Measurements from ENCODE around the gene XRRA1. TPM values are rescaled to one million over a fixed set of nuclear protein-coding genes. Genes with fewer than 3 reads are reported as not detected.

XRRA1 gene
- total and polyA plus RNA-seq, 3 donors from 2014 or later, result 58.4 to 137 (median 74.0) TPM

DNA sequence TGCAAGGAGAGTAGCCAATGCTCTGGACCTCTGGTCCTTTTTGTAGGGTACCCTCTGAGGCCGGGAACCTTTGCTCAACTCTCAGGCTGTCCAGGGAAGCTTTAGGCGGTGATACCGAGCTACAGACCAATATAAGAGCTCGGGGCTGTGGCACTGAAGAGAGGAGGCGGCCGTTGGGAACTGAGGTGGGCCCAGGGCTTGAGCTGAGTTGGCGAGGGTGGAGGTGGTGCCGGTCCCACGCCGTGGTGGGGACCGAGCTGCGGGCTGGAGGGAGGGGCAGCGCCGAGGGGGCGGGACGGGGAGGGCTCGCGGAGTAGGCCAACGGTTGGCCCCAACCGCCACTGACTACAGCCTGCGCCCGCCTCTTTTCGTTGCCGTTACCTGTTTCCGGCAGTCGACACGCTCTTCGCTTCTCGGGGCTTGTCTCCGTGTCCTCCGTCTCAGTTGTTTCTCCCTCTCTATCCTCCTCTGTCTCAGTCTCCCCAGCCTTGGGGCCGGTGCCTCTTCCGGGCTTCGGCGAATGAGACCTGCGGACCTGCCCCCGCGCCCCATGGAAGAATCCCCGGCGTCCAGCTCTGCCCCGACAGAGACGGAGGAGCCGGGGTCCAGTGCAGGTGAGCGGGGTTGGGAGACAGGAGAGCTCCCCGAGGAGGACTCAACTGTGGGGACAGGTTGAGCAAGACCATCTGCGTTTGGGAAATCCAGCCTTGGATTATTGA, 39.8 kb upstream of the XRRA1 start, which contains the start of gene NEU3:
Gene NEU3, plus strand, starts transcription at position 393 of the 719 bp plus-strand sequence. Its CDS starts 128 bp downstream, at position 521.
- intact Hi-C loops (cut with DNase I; ENCODE audit: low total_unique reads), result no loop called here

DNA sequence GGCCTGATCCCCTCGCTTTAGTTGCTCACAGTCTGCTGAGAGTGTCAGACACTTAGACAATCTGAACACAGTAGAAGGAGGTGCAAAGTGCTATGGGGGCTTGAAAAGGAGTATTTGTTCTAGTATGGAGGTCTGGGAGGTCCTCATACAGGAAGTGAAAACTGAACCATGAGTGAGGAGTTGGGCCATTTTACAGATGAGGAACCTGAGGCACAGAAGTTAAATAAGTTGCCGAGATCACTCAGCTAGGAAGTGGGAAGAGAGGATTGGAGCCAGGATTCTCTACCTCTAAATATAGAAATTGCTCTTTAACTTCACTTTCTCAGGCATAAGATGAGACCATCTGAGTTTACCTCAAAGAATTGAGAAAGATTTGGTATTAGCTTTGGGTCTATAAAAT, 35.8 kb upstream of the XRRA1 start:
- TF ChIP-seq, protein P1, sequence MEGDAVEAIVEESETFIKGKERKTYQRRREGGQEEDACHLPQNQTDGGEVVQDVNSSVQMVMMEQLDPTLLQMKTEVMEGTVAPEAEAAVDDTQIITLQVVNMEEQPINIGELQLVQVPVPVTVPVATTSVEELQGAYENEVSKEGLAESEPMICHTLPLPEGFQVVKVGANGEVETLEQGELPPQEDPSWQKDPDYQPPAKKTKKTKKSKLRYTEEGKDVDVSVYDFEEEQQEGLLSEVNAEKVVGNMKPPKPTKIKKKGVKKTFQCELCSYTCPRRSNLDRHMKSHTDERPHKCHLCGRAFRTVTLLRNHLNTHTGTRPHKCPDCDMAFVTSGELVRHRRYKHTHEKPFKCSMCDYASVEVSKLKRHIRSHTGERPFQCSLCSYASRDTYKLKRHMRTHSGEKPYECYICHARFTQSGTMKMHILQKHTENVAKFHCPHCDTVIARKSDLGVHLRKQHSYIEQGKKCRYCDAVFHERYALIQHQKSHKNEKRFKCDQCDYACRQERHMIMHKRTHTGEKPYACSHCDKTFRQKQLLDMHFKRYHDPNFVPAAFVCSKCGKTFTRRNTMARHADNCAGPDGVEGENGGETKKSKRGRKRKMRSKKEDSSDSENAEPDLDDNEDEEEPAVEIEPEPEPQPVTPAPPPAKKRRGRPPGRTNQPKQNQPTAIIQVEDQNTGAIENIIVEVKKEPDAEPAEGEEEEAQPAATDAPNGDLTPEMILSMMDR (IDR thresholded peaks at IDR 0.05), result no peak
- no peak for TF ChIP-seq POLR2A (IDR thresholded peaks at IDR 0.05)
- H3K4me3 ChIP-seq, result no peak overlapping the region
- H3K27me3 ChIP-seq, result no peaks in the 10 kb centered on the region
- WGBS, 2 donors, result 88 to 91% methylated on average over 2 of the region's 2 CpGs
- no peaks in the 10 kb centered on the region for H3K9me3 ChIP-seq
- no peak overlapping the region for H3K27ac ChIP-seq
- H3K36me3 ChIP-seq (ENCODE audit: low read depth, missing control alignments), result no peaks in the 10 kb centered on the region
- intact Hi-C loops (cut with DNase I; ENCODE audit: low total_unique reads), result no loop called here
- DNase-seq, result no peak
- no peaks in the 10 kb centered on the region for H3K4me1 ChIP-seq

More for the DNA sequence above, 39.8 kb upstream of the XRRA1 start, which contains the start of gene NEU3:
- DNase-seq, result peak; percentile 89
- H3K27ac ChIP-seq, result peak within 1 kb of the TSS; percentile 74 to 79
- no peaks in the 10 kb centered on the region for H3K36me3 ChIP-seq (ENCODE audit: low read depth, missing control alignments)
- H3K4me3 ChIP-seq, result peak within 1 kb of the TSS; percentile 76 to 80
- no peaks in the 10 kb centered on the region for H3K9me3 ChIP-seq
- no peak for TF ChIP-seq POLR2A (IDR thresholded peaks at IDR 0.05)
- TF ChIP-seq, protein P1 (IDR thresholded peaks at IDR 0.05), result no peak
- no peaks in the 10 kb centered on the region for H3K4me1 ChIP-seq
- WGBS, 2 donors, result 0% methylated on average over 36 to 44 of the region's 46 CpGs
- H3K27me3 ChIP-seq, result no peaks in the 10 kb centered on the region

DNA sequence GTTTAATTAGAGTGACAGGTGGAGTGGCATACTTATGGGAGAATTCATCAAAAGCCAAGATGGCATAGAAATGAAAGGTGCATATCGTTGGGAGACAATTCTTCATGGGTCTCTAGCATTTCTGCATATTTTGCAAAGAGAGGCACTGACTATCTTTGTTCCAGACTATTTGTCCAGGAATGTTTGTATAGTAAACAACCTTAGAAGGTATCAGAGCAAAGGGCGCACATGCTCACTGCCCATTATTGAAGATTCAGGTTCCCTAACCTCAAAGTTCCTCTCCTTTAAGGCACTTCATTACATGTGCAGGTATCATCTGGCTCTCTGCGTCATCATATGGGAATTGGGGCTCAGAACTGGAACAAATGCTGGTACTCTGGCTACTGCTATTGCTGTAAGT, 35.2 kb upstream of the XRRA1 start:
- Histone ChIP-seq H3K27me3 (no peaks in the 10 kb centered on the region), H3K9me3 (no peaks in the 10 kb centered on the region), H3K27ac (no peak overlapping the region), H3K36me3 (ENCODE audit: low read depth, missing control alignments) (no peaks in the 10 kb centered on the region), H3K4me3 (no peak overlapping the region), H3K4me1 (no peaks in the 10 kb centered on the region)
- intact Hi-C loops (cut with DNase I; ENCODE audit: low total_unique reads), result no loop called here
- 79 to 85% methylated on average over 3 of the region's 3 CpGs for WGBS, 2 donors
- DNase-seq, result no peak
- TF ChIP-seq, protein P1 (IDR thresholded peaks at IDR 0.05), result no peak

DNA sequence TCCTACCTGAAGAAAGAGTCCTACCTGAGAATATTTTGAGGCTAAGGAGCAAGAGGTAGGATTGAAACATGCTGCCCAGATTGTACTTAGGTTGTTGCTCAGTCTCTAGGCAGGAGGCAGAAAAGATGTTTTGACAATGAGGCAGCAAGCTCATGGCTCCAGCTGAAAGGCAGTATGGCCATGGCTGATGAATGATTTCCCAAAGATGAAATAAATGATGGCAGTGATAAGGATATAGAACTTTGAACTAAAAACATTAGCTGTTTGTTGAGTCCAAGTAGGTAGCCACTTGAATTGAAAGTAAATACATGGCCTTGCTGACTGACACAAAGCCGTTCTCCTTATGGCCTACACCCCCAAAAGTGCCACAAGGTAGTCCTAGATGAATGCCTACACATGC, 33.0 kb upstream of the XRRA1 start:
- WGBS, 2 donors, result 95 to 100% methylated on average over 1 of the region's 1 CpG
- intact Hi-C loops (cut with DNase I; ENCODE audit: low total_unique reads), result no loop called here
- no peak overlapping the region for H3K4me3 ChIP-seq
- no peaks in the 10 kb centered on the region for H3K4me1 ChIP-seq
- H3K9me3 ChIP-seq, result no peaks in the 10 kb centered on the region
- no peaks in the 10 kb centered on the region for H3K36me3 ChIP-seq (ENCODE audit: low read depth, missing control alignments)
- DNase-seq, result no peak
- H3K27ac ChIP-seq, result no peak overlapping the region
- TF ChIP-seq, protein P1 (IDR thresholded peaks at IDR 0.05), result no peak
- TF ChIP-seq POLR2A (IDR thresholded peaks at IDR 0.05), result no peak
- no peaks in the 10 kb centered on the region for H3K27me3 ChIP-seq

DNA sequence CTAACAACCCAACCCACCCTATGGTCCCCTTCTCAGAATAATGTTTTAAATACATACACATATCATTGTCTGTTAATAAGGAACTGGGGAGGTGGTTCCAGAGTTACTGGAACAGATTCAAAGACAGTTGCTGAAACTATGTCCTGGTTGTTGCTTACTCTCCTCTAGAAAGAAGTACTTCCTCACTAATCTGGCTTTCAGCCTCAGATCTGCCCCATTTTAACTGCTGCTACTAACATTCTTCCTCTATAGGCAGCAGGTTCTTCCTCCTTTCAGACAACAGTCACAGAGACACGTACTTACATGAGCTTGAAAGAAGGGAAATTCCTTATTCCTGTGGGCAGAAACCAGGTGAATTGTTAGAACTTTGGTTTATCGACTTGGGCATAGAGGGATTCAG, 31.7 kb upstream of the XRRA1 start:
- Histone ChIP-seq H3K27ac (no peak overlapping the region), H3K27me3 (no peaks in the 10 kb centered on the region), H3K36me3 (ENCODE audit: low read depth, missing control alignments) (no peaks in the 10 kb centered on the region), H3K9me3 (no peaks in the 10 kb centered on the region), H3K4me3 (no peak overlapping the region), H3K4me1 (no peaks in the 10 kb centered on the region)
- intact Hi-C loops (cut with DNase I; ENCODE audit: low total_unique reads), result no loop called here
- 86 to 93% methylated on average over 2 of the region's 2 CpGs for WGBS, 2 donors
- DNase-seq, result no peak
- TF ChIP-seq, protein P1 (IDR thresholded peaks at IDR 0.05), result no peak
- no peak for TF ChIP-seq POLR2A (IDR thresholded peaks at IDR 0.05)
